Transverse colon (tissue), 4 donors: Measurements from ENCODE around the gene UMAD1. TPM values are rescaled to one million over a fixed set of nuclear protein-coding genes. Genes with fewer than 3 reads are reported as not detected.

ENCODE experiments used
- DNase-seq: peaks from one replicate; pipeline ENCODE4 v3.0.0-alpha.2; 2019
- H3K27ac ChIP-seq, 4 donors: fragments of 200-600 bp; sonication (generic); 2 replicates each; pipeline ENCODE4 v1.5.1; 2016 to 2018; ENCODE audit warnings: inconsistent platforms in 4 of 4
- H3K27me3 ChIP-seq: fragments of 200-600 bp; sonication (generic); 2 replicates; pipeline ENCODE4 v1.5.1; 2017; ENCODE audit warnings: inconsistent platforms
- H3K36me3 ChIP-seq, 4 donors: fragments of 200-600 bp; sonication (generic); 2 replicates each; pipeline ENCODE4 v1.5.1; 2017 to 2019; ENCODE audit warnings: inconsistent platforms in 4 of 4
- H3K4me1 ChIP-seq, 4 donors: fragments of 200-600 bp; sonication (generic); 2 replicates each; pipeline ENCODE4 v1.5.1; 2017 to 2020; ENCODE audit warnings: inconsistent platforms in 4 of 4
- H3K4me3 ChIP-seq, 4 donors: fragments of 200-600 bp; sonication (generic); 1 replicate in 1 of 4; 2 replicates in 3 of 4; pipeline versions ENCODE4 v1.5.1 to v1.6.1; 2017 to 2019; ENCODE audit warnings: inconsistent platforms in 4 of 4
- H3K9me3 ChIP-seq, 2 donors: fragments of 200-600 bp; sonication (generic); 2 replicates each; pipeline ENCODE4 v1.5.1; 2017 to 2019; ENCODE audit warnings: inconsistent platforms in 2 of 2
- EP300 ChIP-seq: sonication (generic); formaldehyde crosslinking; IDR thresholded peaks from one replicate; pipeline ENCODE4 v1.6.1; 2017; ENCODE audit warnings: antibody characterized with exemption, low read depth
- POLR2A ChIP-seq: fragments of 450-650 bp; IDR thresholded peaks from one replicate; pipeline ENCODE4 v1.6.1; 2016; ENCODE audit warnings: antibody characterized with exemption, mild to moderate bottlenecking, moderate library complexity
- POLR2AphosphoS5 ChIP-seq, 3 donors: sonication (generic); formaldehyde crosslinking; IDR thresholded peaks; one replicate each; pipeline ENCODE4 v1.6.1; 2016; ENCODE audit warnings: antibody characterized with exemption in 3 of 3
- WGBS, 2 donors: methylation state at CpG; one replicate each; pipeline ENCODE4 v1.1.5; 2018; ENCODE audit warnings: low coverage in 1 of 2; 5-methylcytosine and 5-hydroxymethylcytosine counted together
- in situ Hi-C, 4 donors: fragments of 200-750 bp; cut with MboI; loops; one replicate each; pipeline versions ENCODE4 v1.15.0 to v1.15.1; 2017; ENCODE audit warnings: low sequenced_read_pairs in 3 of 4, low pct_ligation_motif_present in 1 of 4, low pct_unique_long_range_greater_than_20kb in 1 of 4
- intact Hi-C: fragments of 100-400 bp; cut with DNase I; formaldehyde crosslinking; loops from one replicate; pipeline ENCODE4 v1.15.1; 2023; ENCODE audit warnings: low total_unique reads
- total RNA-seq, 4 donors: library from RNA; depleted of rRNA; stranded (reverse); fragments of >200 nt; gene quantifications; one replicate each; pipeline ENCODE4 v1.1.0, GENCODE V29; 2016
- TF ChIP-seq, protein P1 (sequence below), 5 experiments: fragments of 200-600 bp in 3 of 5; fragments of 450-650 bp in 2 of 5; sonication (generic) in 3 of 5; IDR thresholded peaks; 1 replicate in 2 of 5; 2 replicates in 3 of 5; pipeline ENCODE4 v1.5.1; 2016 to 2017; ENCODE audit warnings: antibody characterized with exemption in 5 of 5, inconsistent platforms in 3 of 5, mild to moderate bottlenecking in 2 of 5, moderate library complexity in 1 of 5

Gene UMAD1
- total RNA-seq, 4 donors from 2014 or later: 0.40 to 21.3 (median 14.6) TPM

DNA sequence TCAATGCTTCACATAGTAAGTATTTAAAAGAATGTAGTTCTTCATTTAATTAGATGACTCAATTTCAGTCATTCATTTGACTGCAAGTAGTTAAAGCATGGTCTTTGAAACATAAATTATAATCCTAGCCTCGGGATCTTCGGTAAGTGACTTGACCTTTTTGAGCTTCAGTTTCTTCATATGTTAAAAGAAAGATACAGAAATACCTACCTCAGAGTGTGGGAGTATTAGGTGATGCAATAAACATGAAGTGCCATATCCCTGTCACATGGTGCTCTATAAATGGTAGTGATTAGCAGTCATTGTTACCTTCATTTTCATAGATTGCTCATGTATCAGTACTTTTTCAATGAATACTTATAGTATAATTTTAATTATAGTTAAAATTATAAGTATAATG is 31.2 kb upstream of the UMAD1 start:
- Histone ChIP-seq H3K4me1 (no peaks in the 10 kb centered on the region), H3K36me3 (peaks cover 0 to 11% (median 0%) of the 10 kb centered on the region in 4 donors), H3K27me3 (no peaks in the 10 kb centered on the region), H3K4me3 (no peak overlapping the region), H3K9me3 (no peaks in the 10 kb centered on the region), H3K27ac (no peak overlapping the region)
- 94 to 100% methylated on average over 2 of the region's 2 CpGs for WGBS, 2 donors
- intact Hi-C loops (no loop called here), in situ Hi-C loops (no loop called here)
- no peak for DNase-seq
- TF ChIP-seq EP300: no peak
- TF ChIP-seq POLR2A: no peak
- TF ChIP-seq POLR2AphosphoS5 (IDR thresholded peaks at IDR 0.05): no peak
- TF ChIP-seq, protein P1, sequence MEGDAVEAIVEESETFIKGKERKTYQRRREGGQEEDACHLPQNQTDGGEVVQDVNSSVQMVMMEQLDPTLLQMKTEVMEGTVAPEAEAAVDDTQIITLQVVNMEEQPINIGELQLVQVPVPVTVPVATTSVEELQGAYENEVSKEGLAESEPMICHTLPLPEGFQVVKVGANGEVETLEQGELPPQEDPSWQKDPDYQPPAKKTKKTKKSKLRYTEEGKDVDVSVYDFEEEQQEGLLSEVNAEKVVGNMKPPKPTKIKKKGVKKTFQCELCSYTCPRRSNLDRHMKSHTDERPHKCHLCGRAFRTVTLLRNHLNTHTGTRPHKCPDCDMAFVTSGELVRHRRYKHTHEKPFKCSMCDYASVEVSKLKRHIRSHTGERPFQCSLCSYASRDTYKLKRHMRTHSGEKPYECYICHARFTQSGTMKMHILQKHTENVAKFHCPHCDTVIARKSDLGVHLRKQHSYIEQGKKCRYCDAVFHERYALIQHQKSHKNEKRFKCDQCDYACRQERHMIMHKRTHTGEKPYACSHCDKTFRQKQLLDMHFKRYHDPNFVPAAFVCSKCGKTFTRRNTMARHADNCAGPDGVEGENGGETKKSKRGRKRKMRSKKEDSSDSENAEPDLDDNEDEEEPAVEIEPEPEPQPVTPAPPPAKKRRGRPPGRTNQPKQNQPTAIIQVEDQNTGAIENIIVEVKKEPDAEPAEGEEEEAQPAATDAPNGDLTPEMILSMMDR (IDR thresholded peaks at IDR 0.05): no peak

DNA sequence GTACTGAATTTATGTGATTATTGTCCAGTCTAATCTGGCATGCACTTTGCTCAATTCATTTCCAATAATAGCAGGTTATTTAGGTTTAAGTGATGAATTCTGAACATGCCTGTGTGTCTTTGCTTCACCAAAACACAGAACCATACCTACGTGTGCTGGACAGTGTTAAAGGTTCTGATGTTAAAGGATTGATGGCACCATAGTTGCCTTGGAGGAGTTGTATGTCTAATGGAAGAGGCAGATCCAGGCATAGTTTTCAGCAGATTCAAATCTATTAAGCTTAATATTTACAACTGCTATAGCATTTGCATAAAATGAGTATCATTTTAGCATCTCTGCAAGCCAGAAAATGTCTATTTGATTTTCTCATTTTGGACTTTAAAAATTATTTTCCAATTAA is 28.0 kb upstream of the UMAD1 start:
- in situ Hi-C loops (no loop called here), intact Hi-C loops (no loop called here)
- H3K4me1 ChIP-seq: no peaks in the 10 kb centered on the region
- no peak overlapping the region for H3K27ac ChIP-seq
- peaks cover 0 to 6% (median 0%) of the 10 kb centered on the region in 4 donors for H3K36me3 ChIP-seq
- H3K9me3 ChIP-seq: no peaks in the 10 kb centered on the region
- no peaks in the 10 kb centered on the region for H3K27me3 ChIP-seq
- TF ChIP-seq POLR2A (no peak), EP300 (no peak), POLR2AphosphoS5 (IDR thresholded peaks at IDR 0.05) (no peak)
- TF ChIP-seq, protein P1 (IDR thresholded peaks at IDR 0.05): no peak
- no peak for DNase-seq
- 89 to 100% methylated on average over 1 of the region's 1 CpG for WGBS, 2 donors
- no peak overlapping the region for H3K4me3 ChIP-seq

DNA sequence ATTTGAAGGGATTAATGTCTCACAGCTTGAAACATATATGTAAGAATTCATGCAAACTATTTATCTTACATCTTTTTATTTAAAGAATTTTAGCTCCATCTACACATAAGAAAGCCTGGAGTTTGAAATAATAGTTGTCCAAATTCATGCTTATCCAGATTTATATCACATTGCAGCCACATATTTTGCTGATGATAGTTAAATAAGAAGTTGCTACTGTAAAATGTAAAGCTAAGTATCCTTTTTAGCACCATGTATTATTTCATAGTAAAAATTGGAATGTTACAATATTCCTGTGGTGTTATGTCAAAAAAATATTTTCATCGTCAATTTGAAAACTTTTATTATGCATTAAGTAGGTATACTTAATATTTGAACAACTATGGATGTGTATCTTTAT is 27.3 kb upstream of the UMAD1 start:
- in situ Hi-C loops: no loop called here
- H3K9me3 ChIP-seq: no peaks in the 10 kb centered on the region
- DNase-seq: no peak
- H3K27me3 ChIP-seq: no peaks in the 10 kb centered on the region
- no peak overlapping the region for H3K27ac ChIP-seq
- no peaks in the 10 kb centered on the region for H3K4me1 ChIP-seq
- no peak for TF ChIP-seq POLR2AphosphoS5 (IDR thresholded peaks at IDR 0.05)
- no peak overlapping the region for H3K4me3 ChIP-seq
- H3K36me3 ChIP-seq: peaks cover 0 to 6% (median 0%) of the 10 kb centered on the region in 4 donors
- intact Hi-C loops: no loop called here
- WGBS, 2 donors: 80 to 95% methylated on average over 1 of the region's 1 CpG

DNA sequence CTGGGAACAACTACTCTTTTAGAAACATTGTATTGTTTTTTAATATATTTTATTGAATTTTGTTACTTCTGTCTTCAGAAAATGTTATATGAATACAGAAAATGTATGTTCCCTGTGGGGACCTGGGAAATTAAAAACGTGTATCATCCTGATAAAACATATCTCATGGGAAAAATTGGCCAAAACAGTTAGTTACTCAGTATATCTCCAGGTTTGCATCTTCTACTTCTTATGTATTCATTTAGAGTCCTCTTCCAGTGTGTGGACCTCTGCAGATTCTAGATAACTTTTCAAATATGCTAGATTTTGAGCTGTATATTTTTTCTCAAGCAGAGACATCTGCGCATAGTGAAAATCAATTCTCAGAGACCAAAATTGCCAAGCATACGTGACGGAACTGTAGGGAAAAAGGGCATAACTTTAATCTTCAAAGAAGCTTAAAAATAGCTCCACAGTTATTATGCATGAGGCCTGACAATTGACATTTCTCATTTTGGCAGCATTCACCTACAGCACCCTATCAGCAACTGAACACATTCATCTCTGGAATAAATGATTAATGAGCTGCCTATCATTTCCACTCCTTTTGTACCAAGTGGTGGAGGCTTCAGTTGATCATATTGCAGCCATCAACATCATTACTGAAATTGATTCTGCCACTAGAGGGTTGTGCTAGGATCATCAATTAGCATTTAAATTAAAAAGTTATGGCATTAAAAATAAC is 26.4 kb upstream of the UMAD1 start:
- no peaks in the 10 kb centered on the region for H3K36me3 ChIP-seq
- no peak for DNase-seq

More for the DNA sequence above, 26.4 kb upstream of the UMAD1 start:
- Histone ChIP-seq H3K4me3 (no peak overlapping the region), H3K9me3 (no peaks in the 10 kb centered on the region), H3K27ac (no peak overlapping the region), H3K27me3 (no peaks in the 10 kb centered on the region), H3K4me1 (no peaks in the 10 kb centered on the region)
- in situ Hi-C loops: no loop called here
- intact Hi-C loops: no loop called here
- 82 to 93% methylated on average over 2 to 4 of the region's 4 CpGs for WGBS, 2 donors
- TF ChIP-seq POLR2AphosphoS5 (IDR thresholded peaks at IDR 0.05) (no peak), EP300 (no peak), POLR2A (no peak)
- TF ChIP-seq, protein P1 (IDR thresholded peaks at IDR 0.05): no peak
